ENCODE measurements around the gene HDGFL3.

GRCh38 chr15:83203543-83203942 lies 4.1 kb downstream of the HDGFL3 start:
- TF ChIP-seq CTCF (IDR thresholded peaks at IDR 0.05) (no peak), TCF7L2 (IDR thresholded peaks at IDR 0.05; ENCODE audit: low read depth, low read length) (no peak), POLR2AphosphoS5 (IDR thresholded peaks at IDR 0.05; ENCODE audit: low read depth, low read length) (no peak), SIN3A (IDR thresholded peaks at IDR 0.05; ENCODE audit: borderline replicate concordance, insufficient read depth, low read depth, low read length) (no peak)

All from Panc1 (cell line).